ENCODE measurements around the gene PIK3C3. TPM values are rescaled to one million over a fixed set of nuclear protein-coding genes. Genes with fewer than 3 reads are reported as not detected.

The PIK3C3 gene
- total and polyA plus RNA-seq, 2 of the 8 experiments (the other 6 are each of a cell fraction or from before 2014, with no cell fraction given): 15.3 to 47.4 TPM

- ChIA-PET CTCF (ENCODE audit: partially characterized antibody) (no interaction called here), POLR2A (ENCODE audit: partially characterized antibody) (no interaction called here)
- Histone ChIP-seq H3K27me3 (replicated peaks in 1 of 4; ENCODE audit: control insufficient read depth in 3 of 4, extremely low read depth in 1 of 4, insufficient read depth in 3 of 4, low read length in 3 of 4) (no peaks in the 10 kb centered on the region), H3K18ac (ENCODE audit: extremely low read depth, low read length) (no peak overlapping the region), H4K20me1 (replicated peaks in 1 of 2; ENCODE audit: control insufficient read depth in 1 of 2, insufficient read depth in 2 of 2, low read length in 2 of 2) (no peaks in the 10 kb centered on the region), H3K56ac (replicated peaks; ENCODE audit: insufficient read length, low read depth, low read length) (no peak overlapping the region), H3K14ac (ENCODE audit: insufficient read length) (no peak overlapping the region), H3K4ac (replicated peaks; ENCODE audit: insufficient read length, low read depth, low read length) (no peak overlapping the region), H3K4me3 (ENCODE audit: extremely low read depth in 1 of 4, insufficient read depth in 2 of 4, low read depth in 3 of 4, low read length in 4 of 4) (no peak overlapping the region), H4K91ac (replicated peaks; ENCODE audit: insufficient read length, low read length) (no peak overlapping the region), H3K23me2 (ENCODE audit: low read depth, low read length) (no peaks in the 10 kb centered on the region), H4K5ac (ENCODE audit: insufficient read length, low read depth, low read length) (no peak overlapping the region), H3K36me3 (ENCODE audit: control insufficient read depth in 2 of 4, insufficient read depth in 4 of 4, low read length in 3 of 4) (peaks cover 0 to 11% (median 0%) of the 10 kb centered on the region in 4 experiments; a peak in 3 of 8 replicates), H2BK12ac (ENCODE audit: low read depth, low read length) (no peak overlapping the region), H2BK120ac (replicated peaks; ENCODE audit: low read depth, low read length) (no peak overlapping the region), H2BK5ac (ENCODE audit: low read depth, low read length) (no peak overlapping the region), H4K8ac (ENCODE audit: extremely low read depth, insufficient read depth, low read length) (no peak overlapping the region), H3K23ac (ENCODE audit: insufficient read length) (no peak overlapping the region), H3K79me1 (ENCODE audit: low read depth, low read length) (no peaks in the 10 kb centered on the region), H2BK20ac (ENCODE audit: low read length) (no peak overlapping the region), H3K4me2 (ENCODE audit: insufficient read depth in 1 of 2, low read depth in 2 of 2, low read length in 2 of 2) (no peak overlapping the region), H3K79me2 (ENCODE audit: control insufficient read depth in 1 of 2, insufficient read depth in 2 of 2, low read length in 2 of 2) (no peaks in the 10 kb centered on the region), H3K9me3 (ENCODE audit: insufficient read depth in 2 of 2, low read depth in 1 of 2, low read length in 1 of 2) (no peaks in the 10 kb centered on the region), H2AFZ (ENCODE audit: low read length) (no peak overlapping the region), H3K4me1 (replicated peaks in 1 of 4; ENCODE audit: control insufficient read depth in 3 of 4, insufficient read depth in 4 of 4, low read length in 3 of 4) (no peaks in the 10 kb centered on the region), H2BK15ac (ENCODE audit: low read length) (no peak overlapping the region), H3K27ac (ENCODE audit: low read depth, low read length) (no peak overlapping the region), H3K9ac (replicated peaks in 1 of 4; ENCODE audit: extremely low read depth in 1 of 4, low read depth in 3 of 4, low read length in 3 of 4) (no peak overlapping the region), H2AK5ac (ENCODE audit: low read depth, low read length) (no peak overlapping the region)
- FAIRE-seq (no peak), DNase-seq (ENCODE audit: low read depth in 1 of 2, low spot score in 2 of 2) (no peak)
- TF ChIP-seq PHF8 (conservative IDR thresholded peaks at IDR 0.05; ENCODE audit: low read depth, low read length): no peak
- WGBS, 2 experiments (ENCODE audit: extremely low coverage in 1 of 2, insufficient coverage in 1 of 2, insufficient read length in 1 of 2, insufficient replicate concordance in 2 of 2, low coverage in 1 of 2, low lambda C conversion rate in 2 of 2, missing lambda C conversion rate in 1 of 2): 100% methylated on average over 4 of the region's 4 CpGs; no CpG with 5 or more reads in 1 of the 2 experiments
Measured at GRCh38 chr18:42011053-42011452, 56.0 kb downstream of the PIK3C3 start.
